ENCODE data around the gene ONECUT3.

Gene ONECUT3

GRCh38 chr19:1752009-1752756, 1.1 kb upstream of the ONECUT3 start:
- no peak for TF ChIP-seq CTCF (IDR thresholded peaks at IDR 0.05)
- no peak for DNase-seq
- Mint-ChIP-seq H3K27me3 (ENCODE audit: low read depth, poor library complexity) (peaks cover 88% of the 10 kb centered on the region), H3K9me3 (no peaks in the 10 kb centered on the region), H3K4me1 (peaks cover 16% of the 10 kb centered on the region), H3K27ac (no peak overlapping the region), H3K4me3 (no peak overlapping the region), H3K36me3 (ENCODE audit: low read depth) (no peaks in the 10 kb centered on the region)

GRCh38 chr19:1754018-1754635, 821 bp downstream of the ONECUT3 start:
- Mint-ChIP-seq H3K4me1 (peaks cover 13% of the 10 kb centered on the region), H3K27ac (no peak overlapping the region), H3K4me3 (no peak overlapping the region), H3K36me3 (ENCODE audit: low read depth) (no peaks in the 10 kb centered on the region), H3K9me3 (no peaks in the 10 kb centered on the region), H3K27me3 (ENCODE audit: low read depth, poor library complexity) (peaks cover 88% of the 10 kb centered on the region)
- DNase-seq = no peak
- TF ChIP-seq CTCF (IDR thresholded peaks at IDR 0.05) = no peak

GRCh38 chr19:1754636-1755466, 1.5 kb downstream of the ONECUT3 start:
- no peak for DNase-seq
- Mint-ChIP-seq H3K4me3 (peak overlapping the region; percentile 38), H3K27ac (no peak overlapping the region), H3K4me1 (peaks cover 13% of the 10 kb centered on the region), H3K9me3 (no peaks in the 10 kb centered on the region), H3K27me3 (ENCODE audit: low read depth, poor library complexity) (peaks cover 89% of the 10 kb centered on the region), H3K36me3 (ENCODE audit: low read depth) (no peaks in the 10 kb centered on the region)
- TF ChIP-seq CTCF (IDR thresholded peaks at IDR 0.05) = no peak

- no peak for TF ChIP-seq CTCF (IDR thresholded peaks at IDR 0.05)
- Mint-ChIP-seq H3K27me3 (ENCODE audit: low read depth, poor library complexity) (peaks cover 89% of the 10 kb centered on the region), H3K4me3 (peak overlapping the region; percentile 73), H3K27ac (no peak overlapping the region), H3K9me3 (no peaks in the 10 kb centered on the region), H3K4me1 (peaks cover 13% of the 10 kb centered on the region), H3K36me3 (ENCODE audit: low read depth) (no peaks in the 10 kb centered on the region)
- DNase-seq = no peak
Observed at GRCh38 chr19:1755467-1756171, 2.3 kb downstream of the ONECUT3 start.

GRCh38 chr19:1756264-1756663, 3.0 kb downstream of the ONECUT3 start:
- TF ChIP-seq CTCF (IDR thresholded peaks at IDR 0.05) = no peak
- no peak overlapping the region for H3K27ac Mint-ChIP-seq
- H3K4me1 Mint-ChIP-seq = peaks cover 13% of the 10 kb centered on the region
- H3K4me3 Mint-ChIP-seq = no peak overlapping the region
- no peaks in the 10 kb centered on the region for H3K36me3 Mint-ChIP-seq (ENCODE audit: low read depth)
- H3K9me3 Mint-ChIP-seq = no peaks in the 10 kb centered on the region
- DNase-seq = no peak
- peaks cover 89% of the 10 kb centered on the region for H3K27me3 Mint-ChIP-seq (ENCODE audit: low read depth, poor library complexity)

Data from nephron progenitor cell (in vitro differentiated cells).